ENCODE results near the gene BMF. TPM values are rescaled to one million over a fixed set of nuclear protein-coding genes. Genes with fewer than 3 reads are reported as not detected.
"Not testable (repeated sequence)": the region's sequence is repeated elsewhere in the genome, so short reads cannot be mapped to it uniquely, and the experiment has no call there.

The BMF gene
- total and polyA plus RNA-seq, 7 donors = 4.8 to 18.1 (median 15.3) TPM

DNA sequence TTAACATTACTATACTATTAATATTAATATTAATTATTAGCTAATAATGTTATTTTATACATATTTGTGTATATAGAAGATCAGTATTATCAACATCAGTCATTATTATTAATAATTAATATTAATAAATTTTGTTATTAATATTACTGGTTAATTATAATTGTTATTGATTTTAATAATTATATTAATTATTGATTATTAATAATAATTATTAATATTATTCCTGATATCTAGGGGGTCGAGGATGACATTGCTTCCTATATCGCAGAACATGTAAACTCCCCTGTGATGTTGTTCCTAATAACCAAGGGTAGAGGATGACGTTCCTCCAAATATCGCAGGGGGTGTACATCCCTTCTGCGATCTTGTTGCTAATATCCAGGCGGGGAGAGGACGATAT, 17.3 kb upstream of the BMF start:
- DNase-seq = no peak
- Histone ChIP-seq H3K4me3 (no peak overlapping the region), H3K36me3 (no peaks in the 10 kb centered on the region), H3K27ac (no peak overlapping the region), H3K9me3 (no peaks in the 10 kb centered on the region), H3K4me1 (no peaks in the 10 kb centered on the region), H3K27me3 (peaks cover 0 to 4% (median 0%) of the 10 kb centered on the region in 3 donors)
- intact Hi-C loops (cut with DNase I) = no loop called here
- TF ChIP-seq, protein P1, sequence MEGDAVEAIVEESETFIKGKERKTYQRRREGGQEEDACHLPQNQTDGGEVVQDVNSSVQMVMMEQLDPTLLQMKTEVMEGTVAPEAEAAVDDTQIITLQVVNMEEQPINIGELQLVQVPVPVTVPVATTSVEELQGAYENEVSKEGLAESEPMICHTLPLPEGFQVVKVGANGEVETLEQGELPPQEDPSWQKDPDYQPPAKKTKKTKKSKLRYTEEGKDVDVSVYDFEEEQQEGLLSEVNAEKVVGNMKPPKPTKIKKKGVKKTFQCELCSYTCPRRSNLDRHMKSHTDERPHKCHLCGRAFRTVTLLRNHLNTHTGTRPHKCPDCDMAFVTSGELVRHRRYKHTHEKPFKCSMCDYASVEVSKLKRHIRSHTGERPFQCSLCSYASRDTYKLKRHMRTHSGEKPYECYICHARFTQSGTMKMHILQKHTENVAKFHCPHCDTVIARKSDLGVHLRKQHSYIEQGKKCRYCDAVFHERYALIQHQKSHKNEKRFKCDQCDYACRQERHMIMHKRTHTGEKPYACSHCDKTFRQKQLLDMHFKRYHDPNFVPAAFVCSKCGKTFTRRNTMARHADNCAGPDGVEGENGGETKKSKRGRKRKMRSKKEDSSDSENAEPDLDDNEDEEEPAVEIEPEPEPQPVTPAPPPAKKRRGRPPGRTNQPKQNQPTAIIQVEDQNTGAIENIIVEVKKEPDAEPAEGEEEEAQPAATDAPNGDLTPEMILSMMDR (IDR thresholded peaks at IDR 0.05) = no peak
- no peak for TF ChIP-seq EP300 (IDR thresholded peaks at IDR 0.05)
- no peak for TF ChIP-seq POLR2A (IDR thresholded peaks at IDR 0.05)
- 91 to 95% methylated on average over 7 of the region's 7 CpGs for WGBS, 2 donors

DNA sequence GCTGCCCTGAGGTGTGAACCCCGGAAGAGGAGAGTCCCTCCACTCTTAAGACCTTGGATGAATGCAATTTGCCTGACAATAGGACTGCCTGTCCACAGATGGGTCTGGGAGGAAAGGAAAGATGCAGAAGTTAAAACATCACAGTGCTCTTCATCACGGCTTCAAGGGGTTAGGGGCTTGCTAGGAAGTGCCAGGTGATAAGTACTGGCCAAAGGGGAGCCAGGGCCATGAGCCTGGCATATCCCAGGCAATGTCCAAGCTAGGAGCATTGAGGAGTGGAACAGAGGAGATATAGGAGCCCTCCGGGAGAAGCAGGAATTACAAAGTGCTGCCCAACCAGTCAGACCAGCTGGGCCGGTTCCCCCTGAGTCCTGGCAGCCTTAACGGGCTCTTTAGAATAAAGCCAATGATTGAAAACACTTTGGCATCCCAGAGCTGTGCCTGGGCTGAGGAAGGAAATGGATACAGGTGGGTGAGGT, 16.2 kb upstream of the BMF start:
- intact Hi-C loops (cut with DNase I); H3K27ac ChIP-seq; DNase-seq; H3K4me3 ChIP-seq; H3K9me3 ChIP-seq; H3K36me3 ChIP-seq; H3K4me1 ChIP-seq; H3K27me3 ChIP-seq: not testable (repeated sequence)
- 49 to 68% methylated on average over 4 to 5 of the region's 5 CpGs for WGBS, 2 donors

DNA sequence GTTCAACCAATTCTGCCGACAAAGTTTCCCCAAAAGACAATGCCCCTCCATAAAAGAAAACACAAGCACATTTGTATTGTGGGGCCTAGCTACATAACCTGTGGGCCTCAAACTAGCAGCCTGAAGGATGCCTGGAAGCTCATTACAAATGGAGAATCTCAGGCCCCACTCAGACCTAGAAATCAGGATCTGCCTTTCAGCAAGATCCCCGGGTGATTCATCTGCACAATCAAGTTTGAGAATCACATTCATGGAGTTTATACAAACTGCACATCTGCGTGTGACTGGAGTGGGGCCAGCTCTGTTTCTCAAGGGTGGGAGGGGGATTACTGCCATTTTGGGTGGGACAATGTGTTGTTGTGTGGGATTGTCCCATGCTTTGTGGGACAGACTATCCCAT, 15.7 kb upstream of the BMF start:
- intact Hi-C loops (cut with DNase I); H3K9me3 ChIP-seq; H3K4me3 ChIP-seq; H3K4me1 ChIP-seq; DNase-seq; H3K36me3 ChIP-seq; H3K27ac ChIP-seq; H3K27me3 ChIP-seq: not testable (repeated sequence)
- 70 to 88% methylated on average over 3 of the region's 3 CpGs for WGBS, 2 donors

DNA sequence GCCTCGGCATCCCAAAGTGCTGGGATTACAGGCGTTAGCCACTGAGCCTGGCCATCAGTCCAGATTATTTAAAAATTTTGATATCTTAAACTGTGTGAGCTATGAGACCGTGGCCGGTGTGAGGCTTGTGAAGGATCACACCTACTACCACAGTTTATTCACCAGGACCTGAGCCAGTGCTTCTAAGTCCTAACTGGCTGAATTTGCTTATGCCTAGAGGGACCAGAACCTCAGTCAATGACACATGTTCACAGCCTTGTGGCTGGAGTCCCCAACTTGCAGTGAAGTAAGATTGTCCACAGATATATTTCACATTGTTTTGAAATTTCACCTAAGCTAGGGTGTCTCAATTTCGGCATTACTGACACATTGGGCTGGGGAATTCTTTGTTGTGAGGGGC, 15.2 kb upstream of the BMF start:
- H3K4me1 ChIP-seq; H3K4me3 ChIP-seq; H3K27ac ChIP-seq; intact Hi-C loops (cut with DNase I); DNase-seq; H3K9me3 ChIP-seq; H3K36me3 ChIP-seq; H3K27me3 ChIP-seq: not testable (repeated sequence)
- 93 to 95% methylated on average over 5 of the region's 5 CpGs for WGBS, 2 donors

DNA sequence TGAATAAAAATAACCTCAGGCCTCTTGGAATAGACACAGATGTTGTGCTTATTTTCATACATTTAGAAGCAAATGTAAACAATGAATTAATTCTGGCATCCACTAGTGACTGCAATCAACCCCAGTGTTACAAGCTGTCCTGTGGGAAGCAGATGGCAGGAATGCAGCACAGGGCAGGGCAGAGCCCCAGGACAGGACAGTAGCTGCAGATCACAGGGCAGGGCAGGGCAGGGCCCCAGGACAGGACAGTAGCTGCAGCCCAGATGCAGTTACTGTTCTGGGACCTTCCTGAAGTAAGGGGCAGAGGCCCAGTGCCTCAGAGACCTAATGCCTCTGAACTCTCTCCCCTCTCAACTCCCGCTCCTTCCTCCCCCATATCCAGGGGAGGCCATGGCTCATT, 14.3 kb upstream of the BMF start:
- H3K27me3 ChIP-seq; H3K4me1 ChIP-seq; H3K36me3 ChIP-seq; intact Hi-C loops (cut with DNase I); H3K4me3 ChIP-seq; H3K9me3 ChIP-seq; DNase-seq; H3K27ac ChIP-seq: not testable (repeated sequence)
- WGBS, 2 donors = 94 to 95% methylated on average over 1 of the region's 1 CpG

DNA sequence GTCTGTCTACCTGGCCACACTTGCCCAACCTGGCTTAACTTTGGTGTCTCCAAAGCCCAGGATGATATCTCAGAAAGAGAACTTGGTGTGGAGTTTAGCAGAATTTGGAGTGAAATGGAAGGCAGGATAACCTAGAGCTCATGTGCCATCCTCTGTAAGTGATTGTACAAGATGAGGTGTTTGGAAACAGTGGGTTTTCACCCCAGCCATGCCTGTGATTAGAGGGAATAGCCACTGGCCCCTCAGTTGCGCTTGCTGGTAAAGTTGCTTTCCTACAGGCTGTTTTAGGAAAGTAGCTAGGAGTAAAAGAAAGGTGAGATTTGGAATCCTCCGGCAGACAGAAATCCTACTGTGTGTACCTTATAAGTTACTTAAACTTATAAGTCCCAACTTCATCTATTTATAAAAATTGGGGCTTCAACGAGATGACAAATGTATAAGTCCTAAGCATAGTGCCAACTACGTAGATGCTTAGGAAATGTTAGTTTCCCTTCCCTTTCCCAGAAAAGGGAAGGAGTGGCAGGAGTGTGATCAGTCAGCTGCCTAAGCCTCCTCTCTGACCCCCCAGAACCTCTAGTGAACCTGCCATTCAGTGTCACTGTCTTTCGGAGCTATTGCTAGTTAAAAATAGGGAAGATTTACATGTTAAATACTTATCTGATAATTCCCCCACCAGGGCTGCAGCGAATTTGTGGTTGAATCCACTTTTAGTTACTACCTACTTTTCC, 13.4 kb upstream of the BMF start:
- no peak overlapping the region for H3K4me3 ChIP-seq
- WGBS, 2 donors = 70 to 83% methylated on average over 6 of the region's 6 CpGs
- no peak for DNase-seq
- H3K9me3 ChIP-seq = no peaks in the 10 kb centered on the region
- no peaks in the 10 kb centered on the region for H3K36me3 ChIP-seq
- H3K27ac ChIP-seq = no peak overlapping the region
- H3K27me3 ChIP-seq = no peaks in the 10 kb centered on the region
- intact Hi-C loops (cut with DNase I) = no loop called here
- no peaks in the 10 kb centered on the region for H3K4me1 ChIP-seq
- TF ChIP-seq, protein P1 (IDR thresholded peaks at IDR 0.05) = no peak
- no peak for TF ChIP-seq POLR2AphosphoS5 (IDR thresholded peaks at IDR 0.05)
- peak in 1 of 4 donors; percentile 74 for TF ChIP-seq EP300 (IDR thresholded peaks at IDR 0.05)

DNA sequence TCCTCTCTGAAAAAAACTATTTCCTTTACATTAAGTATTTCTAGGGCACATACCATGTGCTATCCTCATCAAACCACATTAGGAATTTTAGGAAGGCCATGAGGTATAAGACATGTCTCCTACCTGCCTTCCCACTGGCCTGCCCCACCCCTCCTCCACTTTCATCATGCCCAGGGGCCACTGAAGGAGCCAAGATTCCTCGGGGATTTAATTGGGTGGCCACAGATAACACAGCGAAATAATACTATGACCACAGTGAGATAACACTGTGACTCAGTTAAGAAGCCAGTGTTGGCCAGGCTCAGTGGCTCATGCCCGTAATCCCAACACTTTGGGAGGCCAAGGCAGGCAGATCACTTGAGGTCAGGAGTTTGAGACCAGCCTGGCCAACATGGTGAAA, 9.8 kb upstream of the BMF start:
- no peak overlapping the region for H3K4me3 ChIP-seq
- intact Hi-C loops (cut with DNase I) = no loop called here

More for the DNA sequence above, 9.8 kb upstream of the BMF start:
- Histone ChIP-seq H3K9me3 (no peaks in the 10 kb centered on the region), H3K27me3 (no peaks in the 10 kb centered on the region), H3K36me3 (no peaks in the 10 kb centered on the region), H3K27ac (no peak overlapping the region), H3K4me1 (no peaks in the 10 kb centered on the region)
- WGBS, 2 donors = 70 to 86% methylated on average over 3 of the region's 3 CpGs
- TF ChIP-seq, protein P1 (IDR thresholded peaks at IDR 0.05) = no peak
- TF ChIP-seq POLR2AphosphoS5 (IDR thresholded peaks at IDR 0.05) (no peak), EP300 (IDR thresholded peaks at IDR 0.05) (no peak), POLR2A (IDR thresholded peaks at IDR 0.05) (no peak)
- DNase-seq = no peak

Measured in sigmoid colon (tissue), 7 donors.